IMR-90 (cell line): ENCODE results near the gene SUPT3H. TPM values are rescaled to one million over a fixed set of nuclear protein-coding genes. Genes with fewer than 3 reads are reported as not detected.

Experiments
- ATAC-seq: fragments of 200-7000 bp; cut with Tn5 transposase; 2 replicates; pipeline ENCODE4 v1.9.1; 2020; ENCODE audit warnings: low read depth, mild to moderate bottlenecking, moderate library complexity
- BruUV-seq: library from RNA; stranded (reverse); fragments of 400-500 nt; replicated peaks from 2 replicates; lab custom pipeline; 2021; lab: Mats Ljungman, UMichigan
- CTCF ChIA-PET: fragments of 300-600 bp; formaldehyde crosslinking; extraction: SDS; loops from one replicate; lab custom pipeline; 2021; ENCODE audit warnings: antibody characterized with exemption; lab: Yijun Ruan, JAX
- POLR2A ChIA-PET: fragments of 300-600 bp; sonication (Branson Sonifier 250); formaldehyde crosslinking; loops from one replicate; lab custom pipeline; 2022; ENCODE audit warnings: antibody characterized with exemption; ENCODE audit not compliant: unreplicated experiment; lab: Charles Lee
- DNase-seq: peaks from one replicate; pipeline ENCODE4 v3.0.0; 2013
- H2AFZ ChIP-seq: replicated peaks from 2 replicates; pipeline ENCODE3; 2013; ENCODE audit warnings: low read length, mild to moderate bottlenecking; ENCODE audit not compliant: poor library complexity
- H2AK5ac ChIP-seq: 2 replicates; pipeline ENCODE4 v1.6.1; 2013; ENCODE audit warnings: low read depth, low read length, inconsistent platforms
- H2AK9ac ChIP-seq: replicated peaks from 2 replicates; pipeline ENCODE3; 2013; ENCODE audit warnings: mild to moderate bottlenecking, low read depth, low read length, moderate library complexity; ENCODE audit not compliant: poor library complexity
- H2BK120ac ChIP-seq: 2 replicates; pipeline ENCODE4 v1.6.1; 2013; ENCODE audit warnings: low read depth, low read length, inconsistent platforms
- H2BK15ac ChIP-seq: 3 replicates; pipeline ENCODE4 v1.6.1; 2013; ENCODE audit warnings: low read depth, low read length, inconsistent platforms
- H2BK20ac ChIP-seq: 2 replicates; pipeline ENCODE4 v1.6.1; 2013; ENCODE audit warnings: low read depth, mild to moderate bottlenecking, inconsistent platforms, low read length, moderate library complexity
- H2BK5ac ChIP-seq: 2 replicates; pipeline ENCODE4 v1.6.1; 2013; ENCODE audit warnings: mild to moderate bottlenecking, low read depth, low read length, inconsistent platforms; ENCODE audit not compliant: poor library complexity, severe bottlenecking
- H3K14ac ChIP-seq: replicated peaks from 2 replicates; pipeline ENCODE4 v1.6.1; 2013; ENCODE audit warnings: low read depth, low read length, inconsistent platforms
- H3K18ac ChIP-seq: 2 replicates; pipeline ENCODE4 v1.6.1; 2013; ENCODE audit warnings: low read depth, low read length, control low read depth
- H3K23ac ChIP-seq: 2 replicates; pipeline ENCODE4 v1.6.1; 2013; ENCODE audit warnings: low read depth, low read length, inconsistent platforms
- H3K27ac ChIP-seq: 2 replicates; pipeline ENCODE4 v1.5.1; 2013; ENCODE audit warnings: mild to moderate bottlenecking, control low read depth, low read length; ENCODE audit not compliant: insufficient read depth
- H3K27me3 ChIP-seq: 2 replicates; pipeline ENCODE4 v1.6.1; 2013; ENCODE audit warnings: low read length; ENCODE audit not compliant: control insufficient read depth, insufficient read depth
- H3K36me3 ChIP-seq: 2 replicates; pipeline ENCODE4 v1.6.1; 2013; ENCODE audit warnings: low read length, mixed read lengths; ENCODE audit not compliant: control insufficient read depth, insufficient read depth
- H3K4ac ChIP-seq: 2 replicates; pipeline ENCODE4 v1.6.1; 2013; ENCODE audit warnings: low read depth, low read length, inconsistent platforms
- H3K4me1 ChIP-seq: 2 replicates; pipeline ENCODE4 v1.6.1; 2013; ENCODE audit warnings: low read length, mixed read lengths; ENCODE audit not compliant: control insufficient read depth, insufficient read depth
- H3K4me2 ChIP-seq: 2 replicates; pipeline ENCODE4 v1.6.1; 2013; ENCODE audit warnings: low read depth, mild to moderate bottlenecking, control low read depth, low read length, moderate library complexity
- H3K4me3 ChIP-seq: 2 replicates; pipeline ENCODE4 v1.5.1; 2013; ENCODE audit warnings: low read depth, mild to moderate bottlenecking, control low read depth, low read length, moderate library complexity; ENCODE audit not compliant: insufficient read depth
- H3K56ac ChIP-seq: 2 replicates; pipeline ENCODE4 v1.6.1; 2013; ENCODE audit warnings: low read length, inconsistent platforms; ENCODE audit not compliant: insufficient read depth; ENCODE audit errors: extremely low read depth
- H3K79me1 ChIP-seq, 2 experiments: 2 replicates each; pipeline ENCODE4 v1.6.1; 2013; ENCODE audit warnings: low read length in 2 of 2, inconsistent platforms in 1 of 2, low read depth in 1 of 2
- H3K9ac ChIP-seq: 2 replicates; pipeline ENCODE4 v1.6.1; 2013; ENCODE audit warnings: low read depth, low read length, control low read depth
- H3K9me1 ChIP-seq: 2 replicates; pipeline ENCODE4 v1.6.1; 2013; ENCODE audit warnings: low read length, inconsistent platforms; ENCODE audit not compliant: insufficient read depth
- H3K9me3 ChIP-seq: 2 replicates; pipeline ENCODE4 v1.6.1; 2013; ENCODE audit warnings: low read length; ENCODE audit not compliant: control insufficient read depth, insufficient read depth
- H4K20me1 ChIP-seq: 2 replicates; pipeline ENCODE4 v1.6.1; 2013; ENCODE audit warnings: low read length, inconsistent platforms; ENCODE audit not compliant: insufficient read depth
- H4K5ac ChIP-seq: 2 replicates; pipeline ENCODE4 v1.6.1; 2013; ENCODE audit warnings: mild to moderate bottlenecking, low read depth, low read length, control low read depth
- H4K8ac ChIP-seq, 2 experiments: 2 replicates each; pipeline ENCODE4 v1.6.1; 2013; ENCODE audit warnings: low read depth in 2 of 2, low read length in 2 of 2, control low read depth in 1 of 2, inconsistent platforms in 1 of 2
- H4K91ac ChIP-seq: 2 replicates; pipeline ENCODE4 v1.6.1; 2013; ENCODE audit warnings: low read depth, low read length, inconsistent platforms; ENCODE audit not compliant: insufficient read depth
- BHLHE40 ChIP-seq: fragments of 150-350 bp; IDR thresholded peaks from 2 replicates; pipeline ENCODE4 v1.6.1; 2016; ENCODE audit warnings: mild to moderate bottlenecking, low read depth, low read length
- CEBPB ChIP-seq: IDR thresholded peaks from 2 replicates; pipeline ENCODE4 v1.6.1; 2012; ENCODE audit warnings: low read depth, low read length, improper control_type of control experiment
- MAFK ChIP-seq: IDR thresholded peaks from 2 replicates; pipeline ENCODE4 v1.6.1; 2012; ENCODE audit warnings: low read depth, low read length, improper control_type of control experiment
- MAZ ChIP-seq: IDR thresholded peaks from 2 replicates; pipeline ENCODE4 v1.6.1; 2012; ENCODE audit warnings: low read depth, mild to moderate bottlenecking, low read length, improper control_type of control experiment, moderate library complexity, borderline replicate concordance
- MXI1 ChIP-seq: IDR thresholded peaks from 2 replicates; pipeline ENCODE4 v1.6.1; 2012; ENCODE audit warnings: low read depth, mild to moderate bottlenecking, low read length, moderate library complexity, borderline replicate concordance
- NFE2L2 ChIP-seq: fragments of 150-350 bp; IDR thresholded peaks from 2 replicates; pipeline ENCODE4 v1.6.1; 2016; ENCODE audit warnings: low read depth, mild to moderate bottlenecking, low read length
- RAD21 ChIP-seq: IDR thresholded peaks from 2 replicates; pipeline ENCODE4 v1.6.1; 2012; ENCODE audit warnings: low read length, improper control_type of control experiment
- RFX5 ChIP-seq: IDR thresholded peaks from 2 replicates; pipeline ENCODE4 v1.8.0; 2012; ENCODE audit warnings: low read depth, mild to moderate bottlenecking, low read length, moderate library complexity
- SMC3 ChIP-seq: fragments of 150-350 bp; IDR thresholded peaks from 2 replicates; pipeline ENCODE4 v1.6.1; 2016; ENCODE audit warnings: low read depth, mild to moderate bottlenecking, antibody characterized with exemption, low read length, moderate library complexity
- WGBS, 2 experiments: methylation state at CpG; one replicate each; pipeline versions ENCODE4 v1.1.5 to v1.1.7; 2013; ENCODE audit warnings: missing lambda C conversion rate in 2 of 2; ENCODE audit not compliant: insufficient read length in 1 of 2; ENCODE audit errors: extremely low coverage in 2 of 2; 5-methylcytosine and 5-hydroxymethylcytosine counted together
- dilution Hi-C: fragments of 300-500 bp; cut with HindIII; formaldehyde crosslinking; loops from one replicate; pipeline ENCODE4 v1.14.3; 2018; ENCODE audit warnings: low sequenced_read_pairs; ENCODE audit not compliant: unreplicated experiment
- in situ Hi-C: fragments of 300-500 bp; cut with MboI; formaldehyde crosslinking; loops from 3 replicates; pipeline ENCODE4 v1.14.3; 2019; ENCODE audit warnings: low sequenced_read_pairs, inconsistent platforms, mixed read lengths
- intact Hi-C: fragments of 100-400 bp; cut with micrococcal nuclease; formaldehyde crosslinking; loops from 2 replicates; pipeline ENCODE4 v1.10.0; 2022
- polyA plus RNA-seq, 3 experiments: library from polyadenylated mRNA; depleted of rRNA; stranded (reverse); fragments of >200 nt; gene quantifications; 2 replicates each; pipeline ENCODE4 v1.2.3, GENCODE V29; 2012; ENCODE audit warnings: low replicate concordance in 1 of 3
- total RNA-seq: library from RNA; depleted of rRNA; stranded (reverse); fragments of >200 nt; gene quantifications from 2 replicates; pipeline ENCODE4 v1.2.3, GENCODE V29; 2012

SUPT3H gene
- total and polyA plus RNA-seq, 2 of the 4 experiments (the other 2 are of a cell fraction): 4.5 to 5.0 TPM

GRCh38 chr6:44921798-44922197 lies 455.9 kb downstream of the SUPT3H start:
- Histone ChIP-seq H3K36me3 (no peaks in the 10 kb centered on the region), H3K27ac (no peak overlapping the region), H2AK5ac (no peak overlapping the region), H3K9ac (no peak overlapping the region), H2AK9ac (no peak overlapping the region), H4K5ac (no peak overlapping the region), H3K4ac (no peak overlapping the region), H3K9me3 (no peaks in the 10 kb centered on the region), H3K79me1 (no peaks in the 10 kb centered on the region), H2BK5ac (no peak overlapping the region), H3K9me1 (no peaks in the 10 kb centered on the region), H3K23ac (no peak overlapping the region), H3K27me3 (no peaks in the 10 kb centered on the region), H3K14ac (no peak overlapping the region), H4K20me1 (no peaks in the 10 kb centered on the region), H3K56ac (no peak overlapping the region), H3K4me3 (no peak overlapping the region), H4K91ac (no peak overlapping the region), H2BK15ac (no peak overlapping the region), H4K8ac (no peak overlapping the region), H3K4me1 (no peaks in the 10 kb centered on the region), H2BK120ac (no peak overlapping the region), H3K4me2 (no peak overlapping the region), H3K18ac (no peak overlapping the region), H2BK20ac (no peak overlapping the region), H2AFZ (no peak overlapping the region)
- dilution Hi-C loops: no loop called here
- 100% methylated on average over 1 of the region's 3 CpGs; no CpG with 5 or more reads in 1 of the 2 experiments for WGBS, 2 experiments
- in situ Hi-C loops: no loop called here
- intact Hi-C loops: no loop called here
- ChIA-PET POLR2A (no interaction called here), CTCF (no interaction called here)
- no peak for DNase-seq
- ATAC-seq: no peak
- TF ChIP-seq RAD21 (no peak), RFX5 (no peak), MAZ (no peak), MXI1 (no peak), CEBPB (no peak), NFE2L2 (no peak), BHLHE40 (no peak), MAFK (no peak), SMC3 (no peak)
- no TSS peak for BruUV-seq
